K562 (cell line): ENCODE measurements around the gene KIF9. TPM values are rescaled to one million over a fixed set of nuclear protein-coding genes. Genes with fewer than 3 reads are reported as not detected.

Experiments
- CHD7 ChIP-seq: fragments of 200-600 bp; sonication (generic); IDR thresholded peaks from one replicate; pipeline ENCODE4 v1.6.1; 2012; ENCODE audit warnings: mild to moderate bottlenecking, low read depth, low read length, inconsistent platforms
- DIDO1 ChIP-seq: fragments of 450-650 bp; IDR thresholded peaks from 2 replicates; pipeline ENCODE4 v1.6.1; 2016; ENCODE audit warnings: low read depth, missing biosample characterization, missing genetic modification characterization
- ELF1 ChIP-seq: fragments of 200-800 bp; sonication (Bioruptor generic); IDR thresholded peaks from 2 replicates; pipeline ENCODE4 v1.6.1; 2016; ENCODE audit warnings: missing genetic modification characterization, missing compliant biosample characterization
- IFI16 ChIP-seq: fragments of 250-450 bp; sonication (Bioruptor Pico); IDR thresholded peaks from 2 replicates; pipeline ENCODE4 v2.1.2; 2022; ENCODE audit warnings: mild to moderate bottlenecking, inconsistent platforms
- MAFF ChIP-seq: IDR thresholded peaks from 2 replicates; pipeline ENCODE4 v1.6.1; 2012; ENCODE audit warnings: low read length, improper control_type of control experiment
- MTA2 ChIP-seq: fragments of 450-650 bp; IDR thresholded peaks from 2 replicates; pipeline ENCODE4 v1.6.1; 2016; ENCODE audit warnings: low read depth
- NCOA2 ChIP-seq, 2 experiments: fragments of 450-650 bp; IDR thresholded peaks; 2 replicates each; pipeline ENCODE4 v1.6.1; 2018; ENCODE audit warnings: mild to moderate bottlenecking in 2 of 2, moderate library complexity in 1 of 2; ENCODE audit not compliant: partially characterized antibody in 2 of 2
- RBM15 ChIP-seq: fragments of 200-400 bp; formaldehyde crosslinking; IDR thresholded peaks from 2 replicates; pipeline ENCODE4 v1.6.1; 2018; ENCODE audit warnings: mild to moderate bottlenecking, low read length, moderate library complexity; ENCODE audit not compliant: insufficient read depth
- THAP7 ChIP-seq: fragments of 250-450 bp; sonication (Bioruptor Pico); IDR thresholded peaks from 2 replicates; pipeline ENCODE4 v1.5.0; 2021
- ZNF79 ChIP-seq: fragments of 250-450 bp; sonication (Bioruptor Pico); IDR thresholded peaks from 2 replicates; pipeline ENCODE4 v1.4.0; 2020; ENCODE audit warnings: low read depth, mild to moderate bottlenecking, moderate library complexity
- polyA plus RNA-seq, 8 experiments: library from polyadenylated mRNA; depleted of rRNA in 4 of 8; stranded (reverse) in 5 of 8; unstranded in 3 of 8; fragments of >200 nt; fragmentation: Nextera tagmentation in 2 of 8; fragmentation: Illumina TruSeq in 1 of 8; extraction: Ambion mirVana in 2 of 8; extraction: Trizol in 1 of 8; gene quantifications; 2 replicates each; pipeline versions ENCODE4 v1.2.1 to v1.2.3, GENCODE V29; 2011 to 2014; ENCODE audit warnings: inconsistent platforms in 1 of 8, missing spikeins in 1 of 8
- total RNA-seq, 7 experiments: library from RNA; depleted of rRNA in 6 of 7; stranded (reverse); fragments of >200 nt in 6 of 7; fragmentation: Illumina TruSeq in 2 of 7; extraction: Trizol in 2 of 7; gene quantifications; 2 replicates each; pipeline versions ENCODE4 v1.2.1 to v1.2.3, GENCODE V29; 2011 to 2021; ENCODE audit warnings: low replicate concordance in 1 of 7
- TF ChIP-seq, protein P1 (sequence below), 2 experiments: fragments of 450-650 bp; conservative IDR thresholded peaks; 2 replicates each; pipeline ENCODE4 v1.6.1; 2017; ENCODE audit warnings: mild to moderate bottlenecking in 2 of 2, moderate library complexity in 2 of 2
- TF ChIP-seq, protein P2 (sequence below): fragments of 200-400 bp; formaldehyde crosslinking; IDR thresholded peaks from 2 replicates; pipeline ENCODE4 v1.6.1; 2017; ENCODE audit warnings: mild to moderate bottlenecking, low read depth, low read length, moderate library complexity

KIF9 gene
- total and polyA plus RNA-seq, 9 of the 15 experiments (the other 6 are each of a cell fraction or from before 2014, with no cell fraction given) = 16.9 to 56.9 (median 25.0) TPM

DNA sequence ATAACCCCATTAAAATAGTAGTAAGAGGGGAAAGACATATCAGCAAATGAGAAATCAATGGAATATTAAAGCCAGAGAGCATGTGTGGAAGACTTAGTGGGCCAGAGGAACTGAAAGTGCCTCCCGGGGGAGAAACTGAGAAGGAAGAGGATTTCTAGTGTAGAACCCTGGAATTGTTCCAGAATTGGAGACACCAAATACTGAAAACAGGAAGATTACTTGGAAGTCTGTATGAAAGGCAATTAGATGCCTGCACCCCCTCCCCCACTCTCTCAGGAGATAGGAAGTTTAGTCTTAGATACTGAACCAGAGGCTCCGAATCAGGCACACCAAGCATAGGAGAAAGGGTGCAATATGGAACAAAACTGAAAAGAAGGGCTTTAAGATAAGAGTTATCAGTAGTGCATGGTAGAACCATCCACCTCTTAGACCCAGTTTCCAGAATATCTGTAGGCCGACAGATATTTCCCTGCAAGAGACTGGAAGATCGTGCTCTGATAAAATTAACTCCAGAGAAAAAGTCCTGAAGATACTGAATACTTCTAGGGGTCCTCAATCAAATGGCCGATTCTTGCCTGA, 32.6 kb upstream of the KIF9 start (continued):
- TF ChIP-seq CHD7 = no peak
- peak; percentile 94 for TF ChIP-seq MTA2
- TF ChIP-seq DIDO1 (tag) = no peak
- TF ChIP-seq, protein P1, sequence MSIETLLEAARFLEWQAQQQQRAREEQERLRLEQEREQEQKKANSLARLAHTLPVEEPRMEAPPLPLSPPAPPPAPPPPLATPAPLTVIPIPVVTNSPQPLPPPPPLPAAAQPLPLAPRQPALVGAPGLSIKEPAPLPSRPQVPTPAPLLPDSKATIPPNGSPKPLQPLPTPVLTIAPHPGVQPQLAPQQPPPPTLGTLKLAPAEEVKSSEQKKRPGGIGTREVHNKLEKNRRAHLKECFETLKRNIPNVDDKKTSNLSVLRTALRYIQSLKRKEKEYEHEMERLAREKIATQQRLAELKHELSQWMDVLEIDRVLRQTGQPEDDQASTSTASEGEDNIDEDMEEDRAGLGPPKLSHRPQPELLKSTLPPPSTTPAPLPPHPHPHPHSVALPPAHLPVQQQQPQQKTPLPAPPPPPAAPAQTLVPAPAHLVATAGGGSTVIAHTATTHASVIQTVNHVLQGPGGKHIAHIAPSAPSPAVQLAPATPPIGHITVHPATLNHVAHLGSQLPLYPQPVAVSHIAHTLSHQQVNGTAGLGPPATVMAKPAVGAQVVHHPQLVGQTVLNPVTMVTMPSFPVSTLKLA (conservative IDR thresholded peaks at IDR 0.05) = peak in 1 of 2 experiments; percentile 65; a peak in 2 of 4 replicates
- no peak for TF ChIP-seq RBM15
- no peak for TF ChIP-seq THAP7 (CRISPR knock-in tag)
- 0 out of 2 replicates have a peak, but pooled peaks have one; percentile 25 for TF ChIP-seq ELF1 (tag)
- TF ChIP-seq, protein P2, sequence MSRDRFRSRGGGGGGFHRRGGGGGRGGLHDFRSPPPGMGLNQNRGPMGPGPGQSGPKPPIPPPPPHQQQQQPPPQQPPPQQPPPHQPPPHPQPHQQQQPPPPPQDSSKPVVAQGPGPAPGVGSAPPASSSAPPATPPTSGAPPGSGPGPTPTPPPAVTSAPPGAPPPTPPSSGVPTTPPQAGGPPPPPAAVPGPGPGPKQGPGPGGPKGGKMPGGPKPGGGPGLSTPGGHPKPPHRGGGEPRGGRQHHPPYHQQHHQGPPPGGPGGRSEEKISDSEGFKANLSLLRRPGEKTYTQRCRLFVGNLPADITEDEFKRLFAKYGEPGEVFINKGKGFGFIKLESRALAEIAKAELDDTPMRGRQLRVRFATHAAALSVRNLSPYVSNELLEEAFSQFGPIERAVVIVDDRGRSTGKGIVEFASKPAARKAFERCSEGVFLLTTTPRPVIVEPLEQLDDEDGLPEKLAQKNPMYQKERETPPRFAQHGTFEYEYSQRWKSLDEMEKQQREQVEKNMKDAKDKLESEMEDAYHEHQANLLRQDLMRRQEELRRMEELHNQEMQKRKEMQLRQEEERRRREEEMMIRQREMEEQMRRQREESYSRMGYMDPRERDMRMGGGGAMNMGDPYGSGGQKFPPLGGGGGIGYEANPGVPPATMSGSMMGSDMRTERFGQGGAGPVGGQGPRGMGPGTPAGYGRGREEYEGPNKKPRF = no peak
- no peak for TF ChIP-seq IFI16 (CRISPR knock-in tag)
- no peak for TF ChIP-seq NCOA2 (IDR thresholded peaks at IDR 0.05; ENCODE audit: partially characterized antibody in 2 of 2)
- TF ChIP-seq ZNF79 = no peak
- peak; percentile 12; the same call in 1 of the 2 replicates for TF ChIP-seq MAFF
